Measurements from ENCODE around the gene KRT1.

GRCh38 chr12:52691076-52691840 lies 11.1 kb upstream of the KRT1 start:
- TF ChIP-seq CTCF (IDR thresholded peaks at IDR 0.05) (no peak), POLR2A (IDR thresholded peaks at IDR 0.05) (no peak), POLR2AphosphoS5 (IDR thresholded peaks at IDR 0.05) (no peak)
